HT1080 (cell line): ENCODE measurements around the gene SSBP3. TPM values are rescaled to one million over a fixed set of nuclear protein-coding genes. Genes with fewer than 3 reads are reported as not detected.

Source experiments
- DNase-seq: peaks from one replicate; pipeline ENCODE4 v3.0.0-alpha.2; 2015; ENCODE audit warnings: low read depth
- total RNA-seq: library from RNA; depleted of rRNA; stranded (reverse); fragments of >200 nt; shearing (Covaris generic); gene quantifications from 2 replicates; pipeline ENCODE4 v1.2.3, GENCODE V29; 2014

Gene SSBP3
- total RNA-seq, 1 experiment from 2014 or later: 44.1 TPM

DNA sequence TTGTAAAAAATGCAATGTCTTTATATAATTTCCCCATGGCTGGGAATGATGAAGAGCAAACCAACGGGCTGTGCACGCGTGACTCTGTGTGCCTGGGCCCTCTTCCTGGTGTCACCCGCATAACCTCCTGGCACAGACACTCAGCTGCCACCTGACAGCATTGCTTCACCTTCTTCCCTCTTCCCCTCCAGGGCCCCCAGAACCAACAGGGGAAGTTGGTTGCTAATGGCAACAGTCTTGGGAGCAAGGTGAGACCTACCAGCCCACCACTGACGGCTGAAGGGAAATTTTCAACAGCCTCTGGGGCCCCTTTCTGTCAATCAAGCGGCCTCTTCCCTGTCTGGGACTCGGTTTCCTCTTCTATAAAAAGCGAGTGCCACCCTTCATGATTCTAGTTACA is 33.2 kb downstream of the SSBP3 start:
- no peak for DNase-seq

DNA sequence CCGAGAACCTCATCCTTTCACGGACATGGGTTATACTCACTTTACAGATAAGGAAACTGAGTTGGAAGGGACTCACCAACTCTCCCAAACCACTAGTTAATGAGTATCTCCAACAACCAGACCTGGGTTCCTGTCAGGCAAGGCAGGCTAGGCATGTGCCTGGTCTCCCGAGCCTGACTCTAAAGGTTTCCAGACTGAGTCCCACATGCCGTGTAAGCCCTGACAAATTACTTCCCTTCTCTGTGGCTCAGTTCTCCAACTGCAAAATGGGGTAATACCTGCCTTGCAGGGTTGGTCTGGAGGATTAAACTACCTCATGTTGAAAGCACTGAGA is 34.3 kb downstream of the SSBP3 start:
- DNase-seq: no peak

DNA sequence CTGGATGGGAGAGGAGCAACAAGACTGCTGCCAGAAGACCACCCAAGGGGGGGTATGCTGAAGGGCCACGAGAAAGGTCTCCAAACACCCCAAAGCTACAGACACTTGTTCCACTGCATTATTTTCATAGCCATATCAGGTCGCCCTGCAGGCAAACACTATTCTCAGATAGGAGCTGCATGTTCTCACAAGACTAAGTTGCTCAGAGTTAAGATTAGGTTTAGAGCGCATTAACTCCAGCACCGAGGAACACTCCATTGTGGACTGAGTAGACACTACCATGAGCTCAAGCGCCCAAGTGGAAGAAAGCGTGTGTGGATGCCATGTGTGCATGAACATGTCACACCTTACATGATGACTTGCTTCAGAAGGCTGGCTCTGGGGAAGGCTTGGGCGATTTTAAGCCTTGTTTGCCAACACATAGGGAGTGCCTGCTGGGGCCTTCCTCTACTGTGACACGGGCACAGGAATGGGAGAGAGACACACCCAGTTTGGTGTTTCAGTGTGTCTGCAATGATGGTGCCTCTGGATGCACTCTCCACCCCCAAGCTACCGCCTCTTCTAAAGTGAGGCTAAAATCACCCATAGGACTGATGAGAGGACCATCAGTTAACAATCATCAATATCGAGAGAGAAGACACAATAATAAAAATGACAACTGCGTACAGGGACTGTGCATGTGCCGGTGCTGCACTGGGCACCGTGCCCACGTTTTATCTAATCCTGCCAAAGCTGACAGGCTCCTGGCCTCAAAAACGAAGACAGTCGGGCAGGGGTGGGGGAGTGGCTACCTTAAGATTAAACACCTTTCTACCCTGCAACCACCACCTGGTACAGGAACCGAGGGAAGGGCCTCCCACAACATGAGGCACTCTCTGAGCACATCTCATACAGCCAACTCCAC is 34.9 kb downstream of the SSBP3 start:
- no peak for DNase-seq

- DNase-seq: no peak
These were observed 35.8 kb downstream of the SSBP3 start for GRCh38 chr1:54370287-54370989.

GRCh38 chr1:54367613-54368012 is 38.6 kb downstream of the SSBP3 start:
- no peak for DNase-seq

DNA sequence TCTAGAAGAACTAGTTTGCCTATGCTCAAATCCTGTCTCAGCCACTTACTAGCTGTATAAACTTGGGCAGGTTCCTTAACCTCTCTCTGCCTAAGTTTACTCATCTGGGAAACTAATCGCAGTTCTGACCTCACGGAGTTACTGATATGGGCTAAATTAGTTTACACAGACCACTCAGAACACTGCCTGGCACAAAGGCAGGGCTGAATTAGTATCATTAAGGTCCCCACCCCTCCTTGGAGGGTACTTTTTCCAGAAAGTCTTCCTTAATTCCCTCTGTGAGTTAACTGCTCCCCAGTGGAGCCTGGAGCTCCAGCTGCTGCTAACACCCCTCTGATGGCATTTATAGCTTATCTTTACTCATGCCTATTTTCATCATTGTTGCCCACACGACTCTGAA is 40.3 kb downstream of the SSBP3 start:
- DNase-seq: no peak

GRCh38 chr1:54365398-54365797 is 40.8 kb downstream of the SSBP3 start:
- DNase-seq: no peak

- DNase-seq: no peak
These were observed 41.2 kb downstream of the SSBP3 start for GRCh38 chr1:54364995-54365394.

DNA sequence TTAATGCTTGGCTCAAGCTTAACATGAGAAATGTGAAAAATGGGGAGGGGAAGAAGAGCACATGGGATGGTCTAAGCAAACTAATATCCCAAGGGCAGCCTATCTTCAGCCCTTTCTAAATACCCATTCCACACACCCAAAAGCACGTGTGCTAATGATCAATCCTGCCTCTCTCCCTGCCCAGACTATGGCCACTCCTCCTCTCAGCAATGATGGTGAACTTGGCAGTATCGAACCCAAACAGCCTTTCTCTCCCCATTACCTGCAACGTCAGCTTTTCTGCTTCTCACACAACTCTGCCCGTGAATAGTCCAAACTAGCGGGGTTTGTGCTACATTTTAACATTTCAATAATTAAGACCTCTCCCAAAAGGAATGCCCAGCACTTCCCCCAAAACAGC is 41.6 kb downstream of the SSBP3 start:
- DNase-seq: no peak

DNA sequence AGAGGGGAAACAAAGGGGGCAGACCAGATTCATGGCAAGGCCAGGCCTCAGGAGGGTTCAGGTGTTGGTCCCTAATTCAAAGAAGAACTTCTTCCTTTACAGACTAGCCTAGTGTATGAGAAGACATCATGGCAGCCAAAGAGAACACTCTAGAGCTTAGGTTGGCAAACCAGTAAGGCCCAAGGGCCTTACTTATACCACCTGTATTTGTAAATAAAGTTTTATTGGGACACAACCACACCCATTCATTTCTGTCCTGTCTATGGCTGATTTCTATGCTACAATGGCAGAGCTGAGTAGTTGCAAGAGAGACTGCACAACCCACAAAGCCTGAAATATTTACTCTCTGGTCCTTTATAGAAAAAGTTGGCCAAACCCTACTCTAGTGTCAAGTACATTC is 42.3 kb downstream of the SSBP3 start:
- DNase-seq: no peak

DNA sequence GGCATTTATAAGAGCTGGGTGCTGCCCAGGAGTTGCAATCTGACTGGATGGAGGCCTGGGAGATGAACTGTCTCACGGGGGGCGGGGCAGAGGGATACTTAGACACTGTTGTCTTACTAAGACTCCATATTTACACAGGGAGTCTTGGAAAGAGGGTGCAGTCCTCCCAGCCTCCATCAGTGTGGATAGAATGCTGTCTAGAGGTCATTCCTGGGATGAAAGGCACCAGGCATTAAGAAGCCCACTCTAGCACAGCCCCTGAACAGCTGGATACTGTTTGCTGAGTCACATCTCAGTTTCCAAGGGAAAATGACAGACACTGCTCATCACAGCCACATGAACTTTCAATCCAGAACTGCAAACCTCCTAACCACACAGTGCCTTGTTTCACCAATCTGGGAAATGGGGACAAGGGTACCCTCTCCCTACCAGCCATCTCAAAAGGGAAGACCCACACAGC is 43.3 kb downstream of the SSBP3 start:
- DNase-seq: no peak

DNA sequence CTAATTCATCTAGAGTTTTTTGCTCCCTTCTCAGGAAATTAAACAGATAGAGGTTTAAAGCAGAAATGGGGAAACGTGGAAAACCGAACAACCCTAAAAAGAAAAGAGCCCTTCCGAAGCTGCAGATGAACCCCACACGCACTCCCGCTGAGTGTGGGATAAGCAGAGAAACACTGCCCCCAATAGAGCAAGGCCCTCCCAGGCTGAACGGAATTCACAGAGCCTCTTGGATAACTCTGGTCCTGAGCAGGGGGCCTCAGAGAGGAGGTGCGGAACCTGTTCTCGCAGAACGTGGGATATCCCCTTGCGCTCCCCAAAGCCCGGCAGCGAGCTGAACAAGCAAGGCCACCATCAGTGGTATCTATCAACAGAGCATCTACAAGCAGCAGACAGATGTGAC is 44.9 kb downstream of the SSBP3 start:
- DNase-seq: no peak

DNA sequence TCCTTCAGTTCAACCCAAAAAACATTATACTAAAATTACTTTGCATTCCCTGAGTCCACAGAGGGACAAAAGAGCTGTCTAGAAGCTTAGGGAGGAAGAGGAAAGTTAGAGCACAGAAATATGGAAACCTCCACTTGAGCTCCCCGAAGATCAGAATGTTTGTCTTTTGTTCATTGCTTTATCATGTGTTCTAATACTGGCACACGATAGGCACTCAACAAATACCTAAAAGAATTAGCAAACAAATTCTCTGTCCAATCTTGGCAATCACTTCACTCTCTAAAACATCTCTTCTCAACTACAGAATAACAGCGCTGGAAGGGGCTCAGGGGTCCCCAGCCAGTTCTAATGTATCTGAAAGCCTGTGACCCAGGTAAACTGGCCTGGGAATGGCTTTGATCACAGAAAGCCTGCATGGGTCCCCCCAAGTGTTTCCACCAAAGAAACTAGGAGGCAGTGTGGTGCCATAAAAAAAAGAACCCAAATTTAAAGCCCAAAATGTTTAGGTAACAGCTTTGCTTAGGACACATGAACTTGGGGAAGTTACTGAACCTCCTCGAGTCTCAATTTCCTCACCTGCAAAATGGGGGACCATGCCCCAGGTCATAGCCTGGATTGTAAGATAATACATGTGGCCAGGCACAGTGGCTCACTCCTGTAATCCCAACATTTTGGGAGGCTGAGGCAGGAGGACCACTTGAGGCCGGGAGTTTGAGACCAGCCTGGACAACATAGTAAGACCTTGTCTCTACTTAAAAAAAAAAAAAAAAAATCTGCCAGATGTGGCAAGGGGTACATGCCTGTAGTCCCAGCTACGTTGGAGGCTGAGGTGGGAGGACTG is 45.8 kb downstream of the SSBP3 start:
- DNase-seq: no peak

- DNase-seq: no peak
These were observed 46.6 kb downstream of the SSBP3 start for GRCh38 chr1:54359393-54360162.

GRCh38 chr1:54358503-54359168 is 47.6 kb downstream of the SSBP3 start:
- no peak for DNase-seq

GRCh38 chr1:54357967-54358366 is 48.2 kb downstream of the SSBP3 start:
- no peak for DNase-seq

- DNase-seq: no peak
These were observed 49.5 kb downstream of the SSBP3 start for GRCh38 chr1:54356680-54357147.

GRCh38 chr1:54355931-54356679 is 50.1 kb downstream of the SSBP3 start:
- no peak for DNase-seq

DNA sequence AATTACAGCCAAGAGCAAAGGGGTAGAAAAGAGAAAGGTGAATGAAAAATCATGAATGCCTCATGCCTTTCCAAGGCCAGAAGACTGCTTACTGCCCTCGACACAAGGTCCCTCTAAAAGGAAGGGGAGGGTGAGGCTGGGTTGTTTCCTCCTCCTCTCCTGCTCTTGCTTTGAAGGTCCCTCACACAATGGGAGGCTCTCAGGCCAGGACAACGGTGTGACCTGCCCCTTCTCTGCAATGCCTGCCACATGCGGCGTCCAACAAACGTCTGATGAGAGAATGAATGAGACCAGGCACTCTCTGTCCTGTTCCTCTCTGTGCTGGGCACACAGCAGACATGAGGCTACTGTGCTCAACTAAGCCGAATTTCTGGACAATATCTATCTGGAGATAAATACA is 51.3 kb downstream of the SSBP3 start:
- no peak for DNase-seq

DNA sequence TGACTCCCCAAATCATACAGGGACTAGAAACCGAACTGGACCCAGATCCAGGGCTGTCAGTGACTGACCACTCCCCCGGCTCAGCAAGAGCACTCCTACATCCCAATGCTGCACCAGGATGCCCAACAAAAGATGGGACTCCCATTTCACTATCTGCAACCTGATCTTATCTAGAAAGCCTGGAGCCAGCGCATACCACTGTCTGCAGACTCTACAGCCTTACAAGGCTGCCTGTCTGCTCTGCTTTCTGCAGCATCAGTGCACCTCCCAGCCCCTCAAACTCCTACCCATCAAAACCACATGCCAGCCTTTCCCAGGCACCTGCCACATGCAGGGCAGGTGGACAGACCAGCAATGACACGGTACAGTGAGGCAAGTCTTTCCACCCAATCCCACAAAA is 52.2 kb downstream of the SSBP3 start:
- no peak for DNase-seq
